ENCODE data around the gene TBL1X. TPM values are rescaled to one million over a fixed set of nuclear protein-coding genes. Genes with fewer than 3 reads are reported as not detected.

TBL1X gene
- total and polyA plus RNA-seq, 2 of the 4 experiments (the other 2 are of a cell fraction), result 16.2 to 20.8 TPM

DNA sequence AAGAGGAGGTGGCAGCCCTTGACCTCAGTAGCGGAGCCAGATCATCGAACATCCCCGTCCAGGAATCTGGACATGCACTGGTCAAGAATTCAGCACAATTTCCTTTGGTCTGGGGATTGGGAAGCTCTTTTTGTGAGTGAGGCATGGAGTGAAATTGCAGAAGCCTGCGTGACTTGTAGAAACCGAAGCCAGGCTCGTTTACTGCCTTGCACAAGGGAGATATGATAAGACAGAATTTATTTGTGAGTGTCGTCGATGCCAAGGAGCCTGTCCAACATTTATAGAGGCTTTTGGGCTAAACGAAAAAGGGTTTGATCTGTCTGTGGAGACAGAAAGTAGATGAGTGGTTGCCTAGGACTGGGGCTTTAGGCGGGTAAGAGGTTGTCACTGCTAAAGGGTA lies 50.6 kb downstream of the TBL1X start:
- intact Hi-C loops (cut with micrococcal nuclease) (no loop called here), in situ Hi-C loops (cut with MboI; ENCODE audit: low sequenced_read_pairs) (no loop called here), dilution Hi-C loops (cut with HindIII; ENCODE audit: low sequenced_read_pairs, unreplicated experiment) (no loop called here)
- no peak overlapping the region for H2BK120ac ChIP-seq (ENCODE audit: low read depth, low read length)
- H3K4ac ChIP-seq (ENCODE audit: low read depth, low read length), result no peak overlapping the region
- no peak overlapping the region for H2BK15ac ChIP-seq (ENCODE audit: low read depth, low read length)
- H4K20me1 ChIP-seq (ENCODE audit: insufficient read depth, low read length), result peaks cover 48% of the 10 kb centered on the region
- H3K36me3 ChIP-seq (ENCODE audit: control insufficient read depth, insufficient read depth, low read length), result 0 out of 2 replicates have a peak, but pooled peaks cover 3% of the 10 kb centered on the region
- no peak overlapping the region for H3K27ac ChIP-seq (ENCODE audit: insufficient read depth, low read length)
- no peak overlapping the region for H4K5ac ChIP-seq (ENCODE audit: low read depth, low read length)
- no peak overlapping the region for H2BK5ac ChIP-seq (ENCODE audit: low read depth, low read length, poor library complexity, severe bottlenecking)
- H3K18ac ChIP-seq (ENCODE audit: low read depth, low read length), result no peak overlapping the region
- H3K27me3 ChIP-seq (ENCODE audit: control insufficient read depth, insufficient read depth, low read length), result no peaks in the 10 kb centered on the region
- H3K4me3 ChIP-seq (ENCODE audit: insufficient read depth, low read depth, low read length), result no peak overlapping the region
- H2AK5ac ChIP-seq (ENCODE audit: low read depth, low read length), result no peak overlapping the region
- ChIA-PET CTCF (no interaction called here), POLR2A (ENCODE audit: unreplicated experiment) (no interaction called here)
- H3K9ac ChIP-seq (ENCODE audit: low read depth, low read length), result no peak overlapping the region
- DNase-seq (no peak), ATAC-seq (ENCODE audit: low read depth) (no peak)
- BruUV-seq (replicated peaks), result no TSS peak
- WGBS, 2 experiments (ENCODE audit: extremely low coverage in 2 of 2, insufficient read length in 1 of 2), result 75% methylated on average over 4 of the region's 10 CpGs; no CpG with 5 or more reads in 1 of the 2 experiments
- no peak for TF ChIP-seq FOS (IDR thresholded peaks at IDR 0.05; ENCODE audit: low read depth, low read length)
- no peak for TF ChIP-seq NFE2L2 (IDR thresholded peaks at IDR 0.05; ENCODE audit: low read depth, low read length)
- TF ChIP-seq RFX5 (IDR thresholded peaks at IDR 0.05; ENCODE audit: low read depth, low read length), result no peak
- TF ChIP-seq MAFK (IDR thresholded peaks at IDR 0.05; ENCODE audit: low read depth, low read length), result no peak
- TF ChIP-seq BHLHE40 (IDR thresholded peaks at IDR 0.05; ENCODE audit: low read depth, low read length), result no peak
- TF ChIP-seq POLR2A (IDR thresholded peaks at IDR 0.05; ENCODE audit: low read depth, low read length), result no peak
- no peak for TF ChIP-seq MXI1 (IDR thresholded peaks at IDR 0.05; ENCODE audit: borderline replicate concordance, low read depth, low read length)
- no peak for TF ChIP-seq CHD1 (IDR thresholded peaks at IDR 0.05; ENCODE audit: low read depth, low read length)
- TF ChIP-seq MAZ (IDR thresholded peaks at IDR 0.05; ENCODE audit: borderline replicate concordance, low read depth, low read length), result no peak
- TF ChIP-seq, protein P1, sequence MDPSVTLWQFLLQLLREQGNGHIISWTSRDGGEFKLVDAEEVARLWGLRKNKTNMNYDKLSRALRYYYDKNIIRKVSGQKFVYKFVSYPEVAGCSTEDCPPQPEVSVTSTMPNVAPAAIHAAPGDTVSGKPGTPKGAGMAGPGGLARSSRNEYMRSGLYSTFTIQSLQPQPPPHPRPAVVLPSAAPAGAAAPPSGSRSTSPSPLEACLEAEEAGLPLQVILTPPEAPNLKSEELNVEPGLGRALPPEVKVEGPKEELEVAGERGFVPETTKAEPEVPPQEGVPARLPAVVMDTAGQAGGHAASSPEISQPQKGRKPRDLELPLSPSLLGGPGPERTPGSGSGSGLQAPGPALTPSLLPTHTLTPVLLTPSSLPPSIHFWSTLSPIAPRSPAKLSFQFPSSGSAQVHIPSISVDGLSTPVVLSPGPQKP (IDR thresholded peaks at IDR 0.05; ENCODE audit: borderline replicate concordance, low read depth, low read length), result no peak
- TF ChIP-seq CEBPB (IDR thresholded peaks at IDR 0.05; ENCODE audit: low read depth, low read length), result no peak
- no peak overlapping the region for H3K14ac ChIP-seq (replicated peaks; ENCODE audit: low read depth, low read length)
- H3K4me1 ChIP-seq (ENCODE audit: control insufficient read depth, insufficient read depth, low read length), result no peaks in the 10 kb centered on the region
- no peak overlapping the region for H2BK20ac ChIP-seq (ENCODE audit: low read depth, low read length)
- H3K4me2 ChIP-seq (ENCODE audit: low read depth, low read length), result no peak overlapping the region
- H3K79me1 ChIP-seq (ENCODE audit: low read depth in 1 of 2, low read length in 2 of 2), result peaks cover 38 to 73% of the 10 kb centered on the region in 2 experiments
- H3K9me1 ChIP-seq (ENCODE audit: insufficient read depth, low read length), result peaks cover 4% of the 10 kb centered on the region; the same call in 1 of the 2 replicates
- H2AK9ac ChIP-seq (replicated peaks; ENCODE audit: low read depth, low read length, poor library complexity), result no peak overlapping the region
- no peaks in the 10 kb centered on the region for H3K9me3 ChIP-seq (ENCODE audit: control insufficient read depth, insufficient read depth, low read length)
- H2AFZ ChIP-seq (replicated peaks; ENCODE audit: low read length, poor library complexity), result no peak overlapping the region
- no peak overlapping the region for H3K23ac ChIP-seq (ENCODE audit: low read depth, low read length)
- no peak overlapping the region for H4K91ac ChIP-seq (ENCODE audit: insufficient read depth, low read depth, low read length)
- no peak overlapping the region for H3K56ac ChIP-seq (ENCODE audit: extremely low read depth, insufficient read depth, low read length)
- no peak overlapping the region for H4K8ac ChIP-seq (ENCODE audit: low read depth in 2 of 2, low read length in 2 of 2)

Data from IMR-90 (cell line).